ENCODE data around the gene ISYNA1. TPM values are rescaled to one million over a fixed set of nuclear protein-coding genes. Genes with fewer than 3 reads are reported as not detected.

The ISYNA1 gene
- total and polyA plus RNA-seq, 2 of the 8 experiments (the other 6 are each of a cell fraction or from before 2014, with no cell fraction given) = 207 to 264 TPM

DNA sequence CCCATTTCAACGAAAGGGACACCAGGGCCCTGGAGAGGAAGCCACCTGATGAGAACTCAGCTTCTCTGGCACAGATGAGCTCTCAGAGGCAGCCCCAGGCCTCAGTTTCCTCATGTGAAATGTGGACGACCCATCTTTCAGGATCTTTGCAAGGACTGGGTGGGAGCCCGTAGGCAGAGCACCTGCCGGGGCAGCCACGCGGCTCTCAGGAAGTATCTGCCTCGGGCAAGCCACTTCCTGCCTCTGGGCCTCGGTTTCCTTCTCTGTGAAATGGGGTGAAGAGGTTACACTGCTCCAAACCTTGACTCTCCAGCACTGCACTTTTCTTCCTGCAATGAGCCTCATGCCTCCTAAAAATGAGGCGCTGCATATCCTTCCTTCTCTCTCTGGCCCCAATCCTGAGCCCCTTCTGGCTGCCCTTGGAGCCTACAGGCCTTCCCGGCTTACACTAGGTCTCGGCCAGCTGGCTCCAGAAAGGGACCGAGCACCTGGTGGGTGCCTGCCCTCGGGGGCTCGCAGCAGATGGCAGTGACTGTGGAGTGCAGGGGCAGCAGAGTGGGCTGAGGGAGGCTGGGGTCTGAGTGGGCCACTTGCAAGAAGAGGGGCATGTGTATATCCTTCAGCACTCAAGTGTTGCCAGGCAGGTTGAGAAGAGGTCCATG lies 15.3 kb downstream of the ISYNA1 start:
- Histone ChIP-seq H3K4me3 (ENCODE audit: extremely low read depth in 1 of 4, insufficient read depth in 2 of 4, low read depth in 3 of 4, low read length in 4 of 4) (no peak overlapping the region), H3K4me1 (replicated peaks in 1 of 4; ENCODE audit: control insufficient read depth in 3 of 4, insufficient read depth in 4 of 4, low read length in 3 of 4) (peaks cover 0 to 33% (median 24%) of the 10 kb centered on the region in 4 experiments; a peak in 6 of 7 replicates), H3K36me3 (ENCODE audit: control insufficient read depth in 2 of 4, insufficient read depth in 4 of 4, low read length in 3 of 4) (no peaks in the 10 kb centered on the region), H2BK120ac (replicated peaks; ENCODE audit: low read depth, low read length) (no peak overlapping the region), H4K91ac (replicated peaks; ENCODE audit: insufficient read length, low read length) (no peak overlapping the region), H3K79me1 (ENCODE audit: low read depth, low read length) (peaks cover 3% of the 10 kb centered on the region; the same call in 1 of the 2 replicates), H3K9me3 (ENCODE audit: insufficient read depth in 2 of 2, low read depth in 1 of 2, low read length in 1 of 2) (no peaks in the 10 kb centered on the region), H3K4me2 (ENCODE audit: insufficient read depth in 1 of 2, low read depth in 2 of 2, low read length in 2 of 2) (no peak overlapping the region), H3K56ac (replicated peaks; ENCODE audit: insufficient read length, low read depth, low read length) (no peak overlapping the region), H3K23me2 (ENCODE audit: low read depth, low read length) (peaks cover 11% of the 10 kb centered on the region; the same call in 1 of the 2 replicates), H3K79me2 (ENCODE audit: control insufficient read depth in 1 of 2, insufficient read depth in 2 of 2, low read length in 2 of 2) (peaks cover 0 to 4% of the 10 kb centered on the region in 2 experiments; a peak in 1 of 4 replicates), H2BK15ac (ENCODE audit: low read length) (peak overlapping the region; percentile 46; the same call in 1 of the 2 replicates), H2BK5ac (ENCODE audit: low read depth, low read length) (no peak overlapping the region), H2BK12ac (ENCODE audit: low read depth, low read length) (peak overlapping the region; percentile 60; the same call in 1 of the 2 replicates), H2AK5ac (ENCODE audit: low read depth, low read length) (no peak overlapping the region), H4K5ac (ENCODE audit: insufficient read length, low read depth, low read length) (no peak overlapping the region), H4K20me1 (replicated peaks in 1 of 2; ENCODE audit: control insufficient read depth in 1 of 2, insufficient read depth in 2 of 2, low read length in 2 of 2) (peaks cover 4 to 16% of the 10 kb centered on the region in 2 experiments), H3K18ac (ENCODE audit: extremely low read depth, low read length) (no peak overlapping the region; the same call in 1 of the 2 replicates), H3K23ac (ENCODE audit: insufficient read length) (no peak overlapping the region), H3K9ac (replicated peaks in 1 of 4; ENCODE audit: extremely low read depth in 1 of 4, low read depth in 3 of 4, low read length in 3 of 4) (no peak overlapping the region), H2AFZ (ENCODE audit: low read length) (no peak overlapping the region), H3K4ac (replicated peaks; ENCODE audit: insufficient read length, low read depth, low read length) (no peak overlapping the region), H3K27ac (ENCODE audit: low read depth, low read length) (no peak overlapping the region), H4K8ac (ENCODE audit: extremely low read depth, insufficient read depth, low read length) (no peak overlapping the region), H3K14ac (ENCODE audit: insufficient read length) (no peak overlapping the region), H3K27me3 (replicated peaks in 1 of 4; ENCODE audit: control insufficient read depth in 3 of 4, extremely low read depth in 1 of 4, insufficient read depth in 3 of 4, low read length in 3 of 4) (peaks cover 5 to 26% (median 21%) of the 10 kb centered on the region in 4 experiments), H2BK20ac (ENCODE audit: low read length) (no peak overlapping the region)
- DNase-seq (ENCODE audit: low read depth in 1 of 2, low spot score in 2 of 2) (no peak), FAIRE-seq (no peak)
- ChIA-PET CTCF (ENCODE audit: partially characterized antibody) (interaction anchor here (0.6 to 4.1 kb wide), 11 partner anchors 10 to 94 kb away, joined by 3 to 30 read pairs (median 4); no protein-coding TSS in a partner anchor), POLR2A (ENCODE audit: partially characterized antibody) (interaction anchor here (0.6 to 6.8 kb wide), 4 partner anchors 11 to 410 kb away, joined by 3 to 65 read pairs (median 15); no protein-coding TSS in a partner anchor)
- 88% methylated on average over 14 of the region's 14 CpGs; no CpG with 5 or more reads in 1 of the 2 experiments for WGBS, 2 experiments (ENCODE audit: extremely low coverage in 1 of 2, insufficient coverage in 1 of 2, insufficient read length in 1 of 2, insufficient replicate concordance in 2 of 2, low coverage in 1 of 2, low lambda C conversion rate in 2 of 2, missing lambda C conversion rate in 1 of 2)
- TF ChIP-seq MAFK (IDR thresholded peaks at IDR 0.05; ENCODE audit: low read depth, low read length) (no peak), EZH2 (IDR thresholded peaks at IDR 0.05; ENCODE audit: low read depth, low read length, severe bottlenecking) (no peak), RAD21 (IDR thresholded peaks at IDR 0.05 in 1 of 2, conservative IDR thresholded peaks at IDR 0.05 in 1 of 2; ENCODE audit: low read depth in 2 of 2, low read length in 2 of 2) (no peak), RFX5 (IDR thresholded peaks at IDR 0.05; ENCODE audit: borderline replicate concordance, low read depth, low read length) (no peak), CREB1 (IDR thresholded peaks at IDR 0.05) (no peak), EGR1 (IDR thresholded peaks at IDR 0.05; ENCODE audit: borderline replicate concordance, low read depth, low read length) (no peak), SP1 (IDR thresholded peaks at IDR 0.05; ENCODE audit: low read depth, low read length) (no peak), TBP (IDR thresholded peaks at IDR 0.05; ENCODE audit: low read depth, low read length) (no peak), HDAC2 (IDR thresholded peaks at IDR 0.05; ENCODE audit: borderline replicate concordance in 1 of 2, low read depth in 2 of 2, low read length in 2 of 2) (no peak), CTBP2 (IDR thresholded peaks at IDR 0.05; ENCODE audit: borderline replicate concordance, insufficient read depth, insufficient read length, low read length) (no peak), NRF1 (IDR thresholded peaks at IDR 0.05; ENCODE audit: low read depth, low read length) (no peak), FOSL1 (IDR thresholded peaks at IDR 0.05; ENCODE audit: insufficient read depth, low read depth, low read length) (no peak)
